ENCODE data around the gene PPM1N. TPM values are rescaled to one million over a fixed set of nuclear protein-coding genes. Genes with fewer than 3 reads are reported as not detected.

Gene PPM1N
- total RNA-seq, 1 experiment from 2014 or later = 5.0 TPM

DNA sequence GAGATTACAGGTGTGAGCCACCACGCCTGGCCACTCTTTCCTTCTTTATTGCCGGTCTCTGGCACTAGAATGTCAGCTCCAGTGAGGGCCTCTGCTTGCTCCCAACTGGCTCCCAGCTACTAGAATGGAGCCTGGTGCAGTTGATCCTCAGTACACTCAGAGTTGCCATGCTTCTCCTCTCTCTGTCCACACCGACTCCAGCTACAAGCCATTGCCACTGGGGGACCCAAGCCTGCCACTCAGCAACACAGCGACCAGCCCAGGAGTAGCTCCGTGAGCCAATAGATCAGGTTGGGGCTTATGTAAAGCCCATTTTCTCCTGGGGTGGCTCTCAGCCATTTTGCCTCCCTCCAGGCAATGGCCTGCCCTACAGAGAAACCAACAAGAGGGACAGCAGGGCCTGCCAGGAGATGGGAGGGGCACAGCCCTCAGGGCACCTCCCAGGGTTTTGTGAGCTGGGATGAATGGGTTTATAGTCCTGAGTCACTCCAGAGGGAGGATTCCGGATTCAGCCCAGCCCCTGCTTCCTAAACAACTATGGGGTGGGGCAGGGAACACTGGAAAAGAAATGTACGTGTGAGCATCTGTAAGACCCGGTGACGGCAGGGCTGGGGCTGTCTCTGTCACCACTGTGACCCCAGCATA lies 49.8 kb downstream of the PPM1N start:
- intact Hi-C loops (cut with micrococcal nuclease; ENCODE audit: unreplicated experiment) = no loop called here
- DNase-seq = no peak
- Mint-ChIP-seq H3K27me3 (ENCODE audit: unreplicated experiment) (no peaks in the 10 kb centered on the region), H3K36me3 (ENCODE audit: insufficient read depth, unreplicated experiment) (peaks cover 5% of the 10 kb centered on the region), H3K9me3 (ENCODE audit: low read depth, unreplicated experiment) (no peaks in the 10 kb centered on the region), H3K4me1 (ENCODE audit: low read depth, unreplicated experiment) (no peaks in the 10 kb centered on the region), H3K4me3 (ENCODE audit: low read depth, unreplicated experiment) (no peak overlapping the region), H3K27ac (ENCODE audit: unreplicated experiment) (no peak overlapping the region)
- TF ChIP-seq, protein P1, sequence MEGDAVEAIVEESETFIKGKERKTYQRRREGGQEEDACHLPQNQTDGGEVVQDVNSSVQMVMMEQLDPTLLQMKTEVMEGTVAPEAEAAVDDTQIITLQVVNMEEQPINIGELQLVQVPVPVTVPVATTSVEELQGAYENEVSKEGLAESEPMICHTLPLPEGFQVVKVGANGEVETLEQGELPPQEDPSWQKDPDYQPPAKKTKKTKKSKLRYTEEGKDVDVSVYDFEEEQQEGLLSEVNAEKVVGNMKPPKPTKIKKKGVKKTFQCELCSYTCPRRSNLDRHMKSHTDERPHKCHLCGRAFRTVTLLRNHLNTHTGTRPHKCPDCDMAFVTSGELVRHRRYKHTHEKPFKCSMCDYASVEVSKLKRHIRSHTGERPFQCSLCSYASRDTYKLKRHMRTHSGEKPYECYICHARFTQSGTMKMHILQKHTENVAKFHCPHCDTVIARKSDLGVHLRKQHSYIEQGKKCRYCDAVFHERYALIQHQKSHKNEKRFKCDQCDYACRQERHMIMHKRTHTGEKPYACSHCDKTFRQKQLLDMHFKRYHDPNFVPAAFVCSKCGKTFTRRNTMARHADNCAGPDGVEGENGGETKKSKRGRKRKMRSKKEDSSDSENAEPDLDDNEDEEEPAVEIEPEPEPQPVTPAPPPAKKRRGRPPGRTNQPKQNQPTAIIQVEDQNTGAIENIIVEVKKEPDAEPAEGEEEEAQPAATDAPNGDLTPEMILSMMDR (IDR thresholded peaks at IDR 0.05; ENCODE audit: unreplicated experiment) = no peak
- CTCF ChIA-PET = interaction anchor here (0.5 kb wide), 1 partner anchor 10 kb away, joined by 5 read pairs; no protein-coding TSS in a partner anchor
- no TSS peak for BruUV-seq (replicated peaks)

Other genes starting within 250 kb of the PPM1N start
- 45.9 and 50.3 TPM in 2 replicates for gene MARK4, start 247.2 kb upstream of the PPM1N start, total RNA-seq (2022)
- not detected in 2 replicates for gene CKM, start 175.6 kb upstream of the PPM1N start, total RNA-seq (2022)
- gene KLC3, start 157.7 kb upstream of the PPM1N start, total RNA-seq (2022) = 3.3 and 4.5 TPM in 2 replicates
- 56.4 and 57.7 TPM in 2 replicates for gene ERCC2, start 127.9 kb upstream of the PPM1N start, total RNA-seq (2022)
- gene PPP1R13L, start 93.4 kb upstream of the PPM1N start, total RNA-seq (2022) = 98.4 and 135 TPM in 2 replicates
- 22.5 and 25.8 TPM in 2 replicates for gene POLR1G, start 91.8 kb upstream of the PPM1N start, total RNA-seq (2022)
- gene ERCC1, start 74.5 kb upstream of the PPM1N start, total RNA-seq (2022) = 55.7 and 58.9 TPM in 2 replicates
- 18.7 and 23.8 TPM in 2 replicates for gene FOSB, start 30.4 kb upstream of the PPM1N start, total RNA-seq (2022)
- gene RTN2, start 1.4 kb upstream of the PPM1N start, total RNA-seq (2022) = 5.7 and 7.2 TPM in 2 replicates
- gene VASP, start 9.0 kb downstream of the PPM1N start, total RNA-seq (2022) = 194 and 219 TPM in 2 replicates
- 14.2 and 17.1 TPM in 2 replicates for gene OPA3, start 86.4 kb downstream of the PPM1N start, total RNA-seq (2022)
- gene GPR4, start 103.8 kb downstream of the PPM1N start, total RNA-seq (2022) = not detected in 2 replicates
- gene EML2, start 141.0 kb downstream of the PPM1N start, total RNA-seq (2022) = 93.7 and 94.0 TPM in 2 replicates
- gene GIPR, start 169.8 kb downstream of the PPM1N start, total RNA-seq (2022) = 6.9 TPM in 2 replicates
- gene SNRPD2, start 193.5 kb downstream of the PPM1N start, total RNA-seq (2022) = 603 and 663 TPM in 2 replicates
- gene QPCTL, start 194.2 kb downstream of the PPM1N start, total RNA-seq (2022) = 20.4 and 20.7 TPM in 2 replicates
- 43.8 and 53.6 TPM in 2 replicates for gene FBXO46, start 232.5 kb downstream of the PPM1N start, total RNA-seq (2022)
- gene MEIOSIN, start 235.0 kb downstream of the PPM1N start, total RNA-seq (2022) = not detected in 2 replicates

Data from Calu3 (cell line).